B cell (primary cell): ENCODE results near the gene EXOC5. TPM values are rescaled to one million over a fixed set of nuclear protein-coding genes. Genes with fewer than 3 reads are reported as not detected.

ENCODE experiments used
- ATAC-seq: fragments of 200-7000 bp; cut with Tn5 transposase; one replicate; pipeline ENCODE4 v1.10.0; 2021; ENCODE audit warnings: low read depth, mild to moderate bottlenecking, moderate number of reproducible peaks, moderate library complexity
- CTCF ChIA-PET: fragments of 350-600 bp; sonication (Branson Sonifier 250); formaldehyde crosslinking; loops from one replicate; lab custom pipeline; 2021; ENCODE audit warnings: antibody characterized with exemption, inconsistent platforms; lab: Charles Lee
- POLR2A ChIA-PET: fragments of 350-600 bp; sonication (Branson Sonifier 250); formaldehyde crosslinking; loops from one replicate; lab custom pipeline; 2021; ENCODE audit warnings: antibody characterized with exemption; lab: Charles Lee
- DNase-seq: peaks from one replicate; pipeline ENCODE4 v3.0.0; 2013
- H2AFZ ChIP-seq: 2 replicates; pipeline ENCODE4 v1.6.1; 2012; ENCODE audit warnings: mild to moderate bottlenecking, low read depth, low read length; ENCODE audit not compliant: insufficient read depth, poor library complexity, severe bottlenecking
- H3K27ac ChIP-seq, 2 donors: 1 replicate in 1 of 2; 2 replicates in 1 of 2; pipeline ENCODE4 v1.5.1; 2012 to 2013; ENCODE audit warnings: low read length in 2 of 2, mild to moderate bottlenecking in 2 of 2, moderate library complexity in 1 of 2
- H3K27me3 ChIP-seq, 4 experiments: fragments of 200-600 bp in 1 of 4; sonication (generic) in 1 of 4; replicated peaks in 1 of 4; 1 replicate in 2 of 4; 2 replicates in 2 of 4; pipeline versions ENCODE4 v1.6.1 to v1.7.0; 2013 to 2016; ENCODE audit warnings: low read length in 3 of 4, mild to moderate bottlenecking in 2 of 4, mixed read lengths in 1 of 4, moderate library complexity in 1 of 4; ENCODE audit not compliant: insufficient read depth in 4 of 4, control insufficient read depth in 3 of 4; ENCODE audit errors: control extremely low read depth in 1 of 4
- H3K36me3 ChIP-seq, 2 experiments: replicated peaks in 1 of 2; 1 replicate in 1 of 2; 2 replicates in 1 of 2; pipeline versions ENCODE4 v1.6.1 to v1.7.1; 2013; ENCODE audit warnings: low read length in 1 of 2; ENCODE audit not compliant: insufficient read depth in 2 of 2, control insufficient read depth in 1 of 2; ENCODE audit errors: control extremely low read depth in 1 of 2, extremely low read depth in 1 of 2
- H3K4me1 ChIP-seq, 2 donors: fragments of 200-600 bp in 1 of 2; sonication (generic) in 1 of 2; 1 replicate in 1 of 2; 2 replicates in 1 of 2; pipeline versions ENCODE4 v1.5.1 to v1.6.1; 2013 to 2017; ENCODE audit warnings: low read length in 2 of 2; ENCODE audit not compliant: control insufficient read depth in 2 of 2, insufficient read depth in 2 of 2
- H3K4me2 ChIP-seq: replicated peaks from 2 replicates; pipeline ENCODE3; 2012; ENCODE audit warnings: mild to moderate bottlenecking, low read depth, low read length; ENCODE audit not compliant: poor library complexity, severe bottlenecking
- H3K4me3 ChIP-seq, 5 experiments: fragments of 200-600 bp in 1 of 5; sonication (generic) in 1 of 5; 1 replicate in 3 of 5; 2 replicates in 2 of 5; pipeline versions ENCODE4 v1.5.1 to v1.7.0; 2011 to 2016; ENCODE audit warnings: low read length in 4 of 5, mild to moderate bottlenecking in 4 of 5, low read depth in 2 of 5, control low read depth in 1 of 5, moderate library complexity in 1 of 5; ENCODE audit not compliant: insufficient read depth in 1 of 5; ENCODE audit errors: control extremely low read depth in 1 of 5, extremely low read depth in 1 of 5
- H3K79me2 ChIP-seq: fragments of 200-600 bp; sonication (generic); one replicate; pipeline ENCODE4 v1.6.0; 2016; ENCODE audit warnings: low read length; ENCODE audit not compliant: control insufficient read depth, insufficient read depth
- H3K9ac ChIP-seq: fragments of 200-600 bp; sonication (generic); 2 replicates; pipeline ENCODE4 v1.6.1; 2017; ENCODE audit warnings: mild to moderate bottlenecking, low read length, moderate library complexity
- H3K9me3 ChIP-seq, 3 donors: one replicate each; pipeline versions ENCODE4 v1.6.1 to v1.7.1; 2013; ENCODE audit warnings: low read length in 2 of 3; ENCODE audit not compliant: control insufficient read depth in 2 of 3, insufficient read depth in 1 of 3; ENCODE audit errors: control extremely low read depth in 1 of 3
- H4K20me1 ChIP-seq: 2 replicates; pipeline ENCODE4 v1.6.0; 2012; ENCODE audit warnings: mild to moderate bottlenecking, low read length; ENCODE audit not compliant: insufficient read depth, control insufficient read depth, poor library complexity, severe bottlenecking
- H3K27ac Mint-ChIP-seq: one replicate; pipeline ENCODE4 v1.8.0; 2021; ENCODE audit warnings: mixed read lengths
- H3K27me3 Mint-ChIP-seq: one replicate; pipeline ENCODE4 v1.8.0; 2021; ENCODE audit warnings: mixed read lengths
- H3K4me1 Mint-ChIP-seq: one replicate; pipeline ENCODE4 v1.8.0; 2021; ENCODE audit warnings: mixed read lengths
- H3K4me3 Mint-ChIP-seq: one replicate; pipeline ENCODE4 v1.8.0; 2021; ENCODE audit warnings: mixed read lengths
- H3K9me3 Mint-ChIP-seq: one replicate; pipeline ENCODE4 v1.8.0; 2022; ENCODE audit warnings: mixed read lengths; ENCODE audit not compliant: insufficient read depth
- CTCF ChIP-seq: fragments of 200-600 bp; IDR thresholded peaks from one replicate; pipeline ENCODE4 v1.8.0; 2022; ENCODE audit warnings: antibody characterized with exemption, mild to moderate bottlenecking
- EZH2 ChIP-seq: IDR thresholded peaks from 2 replicates; pipeline ENCODE4 v1.6.1; 2012; ENCODE audit warnings: borderline replicate concordance, low read depth, mild to moderate bottlenecking, moderate library complexity, low read length; ENCODE audit not compliant: insufficient read depth, poor library complexity, severe bottlenecking
- WGBS: methylation state at CpG from one replicate; pipeline ENCODE4 v1.1.5; 2013; ENCODE audit warnings: missing lambda C conversion rate; ENCODE audit not compliant: insufficient coverage; 5-methylcytosine and 5-hydroxymethylcytosine counted together
- intact Hi-C: fragments of 100-400 bp; cut with micrococcal nuclease; formaldehyde crosslinking; loops from one replicate; pipeline ENCODE4 v1.10.0; 2022
- polyA minus RNA-seq: library from RNA; depleted of rRNA, polyadenylated mRNA; stranded (reverse); fragments of >200 nt; gene quantifications from 2 replicates; pipeline ENCODE4 v1.2.3, GENCODE V29; 2012
- polyA plus RNA-seq: library from polyadenylated mRNA; depleted of rRNA; stranded (reverse); fragments of >200 nt; gene quantifications from 2 replicates; pipeline ENCODE4 v1.2.3, GENCODE V29; 2012
- total RNA-seq, 2 donors: library from RNA; stranded (reverse); fragments of 120-200 nt in 1 of 2; gene quantifications; 1 replicate in 1 of 2; 2 replicates in 1 of 2; pipeline versions ENCODE4 v1.2.3 to v1.2.4, GENCODE V29; 2013 to 2022

Gene EXOC5
- 56.6 and 60.0 TPM in 2 replicates for total RNA-seq
- total RNA-seq (2013) = 45.3 TPM
- 5.4 and 9.8 TPM in 2 replicates for polyA plus RNA-seq
- polyA minus RNA-seq = 13.4 and 15.0 TPM in 2 replicates

DNA sequence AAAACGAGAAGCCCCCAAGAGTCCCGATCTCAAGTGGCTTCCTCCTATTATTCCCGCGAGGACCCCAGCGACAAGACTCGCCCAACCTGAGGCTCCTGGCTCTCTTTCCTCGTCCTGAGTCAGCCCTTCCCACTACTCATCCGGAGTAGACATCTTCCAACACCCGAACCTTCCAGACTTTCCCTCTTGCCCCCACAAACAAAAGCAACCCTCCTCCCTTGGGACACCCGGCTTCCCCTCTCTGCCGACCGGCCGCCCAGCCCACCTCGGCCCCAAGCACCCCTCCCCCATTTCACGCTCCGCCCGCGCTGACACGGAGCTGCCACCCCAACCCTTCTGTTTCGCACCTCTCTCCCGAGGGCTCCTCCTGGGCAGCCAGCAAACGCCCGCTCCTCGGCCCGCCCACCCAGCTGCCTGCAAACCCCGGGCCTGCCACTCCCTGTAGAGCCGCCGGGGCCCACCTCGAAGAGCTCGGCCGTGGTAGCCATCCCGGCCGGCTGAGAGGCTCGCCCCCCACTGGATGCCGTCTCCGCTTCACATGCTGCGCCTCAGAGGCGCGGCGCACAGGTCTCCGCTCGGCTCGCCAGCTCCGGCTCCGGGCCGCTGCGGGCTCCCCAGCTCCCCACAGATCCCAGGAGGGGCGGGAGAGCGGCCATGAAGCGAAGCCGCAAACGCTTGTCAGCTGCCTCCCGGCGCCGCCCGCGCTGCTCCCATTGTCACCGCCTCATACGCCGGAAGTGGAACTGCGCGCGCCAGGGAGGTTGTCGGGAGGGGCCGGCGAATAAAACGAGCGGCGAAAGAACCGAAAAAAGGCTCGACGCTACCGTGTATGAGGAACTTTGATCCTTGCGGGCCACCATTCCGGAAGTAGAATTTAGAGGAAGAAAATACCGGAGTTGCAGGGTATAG lies at the start of gene EXOC5, which contains the start of gene AP5M1:
EXOC5 (minus strand) TSS at position 745 of the 909 bp plus-strand sequence; CDS start at position 488, 257 bp downstream.
AP5M1 (plus strand) TSS at position 811 of the 909 bp plus-strand sequence. CDS start 344 bp downstream, outside the sequence.
- TF ChIP-seq EZH2 (no peak), CTCF (no peak)
- Histone ChIP-seq H3K27me3 (no peaks in the 10 kb centered on the region), H3K9ac (peak within 1 kb of the TSS; percentile 99), H3K4me1 (peaks cover 20% of the 10 kb centered on the region in 2 donors), H3K27ac (peak within 1 kb of the TSS; percentile 74 to 90), H4K20me1 (peaks cover 12% of the 10 kb centered on the region), H3K9me3 (no peaks in the 10 kb centered on the region), H3K4me3 (peak within 1 kb of the TSS; percentile 77 to 98 (median 86)), H3K79me2 (peaks cover 88% of the 10 kb centered on the region), H3K4me2 (peak within 1 kb of the TSS; percentile 88), H3K36me3 (no peaks in the 10 kb centered on the region), H2AFZ (peak within 1 kb of the TSS; percentile 89)
- CTCF ChIA-PET = interaction anchor here (0.8 to 1.7 kb wide), 6 partner anchors 10 to 690 kb away, joined by 3 to 4 read pairs (median 4); partner anchors contain the start of gene NAA30
- no peaks in the 10 kb centered on the region for H3K9me3 Mint-ChIP-seq
- no peaks in the 10 kb centered on the region for H3K27me3 Mint-ChIP-seq
- peaks cover 48% of the 10 kb centered on the region for H3K4me1 Mint-ChIP-seq
- DNase-seq = peak; percentile 96
- H3K27ac Mint-ChIP-seq = peak within 1 kb of the TSS; percentile 100
- POLR2A ChIA-PET = interaction anchor here (1.8 to 2.2 kb wide), 2 partner anchors 122 to 689 kb away, joined by 6 to 16 read pairs; partner anchors contain the start of genes NAA30 and TMEM260
- peak; percentile 79 for ATAC-seq
- intact Hi-C loops = loop anchor here (1.0 to 5.0 kb wide), 5 partner anchors 36 to 1686 kb away; partner anchors contain the start of genes KTN1, NAA30, PELI2 and TMEM260
- WGBS = under 1% methylated on average over 75 of the region's 76 CpGs
- H3K4me3 Mint-ChIP-seq = peak within 1 kb of the TSS; percentile 100
